IPS-18c (cell line): ENCODE results near the gene WWOX.

Experiments used
- H3K4me3 ChIP-seq: 2 replicates; pipeline ENCODE4 v1.7.0; 2013; ENCODE audit warnings: low read depth, mild to moderate bottlenecking, low read length, moderate library complexity; ENCODE audit not compliant: insufficient read depth
- H3K9me3 ChIP-seq: one replicate; pipeline ENCODE4 v1.6.1; 2013; ENCODE audit warnings: mild to moderate bottlenecking, low read length, moderate library complexity; ENCODE audit not compliant: control insufficient read depth, insufficient read depth

The WWOX gene

GRCh38 chr16:78731785-78732184 is 632.3 kb downstream of the WWOX start:
- H3K9me3 ChIP-seq = no peaks in the 10 kb centered on the region
- H3K4me3 ChIP-seq = no peak overlapping the region

DNA sequence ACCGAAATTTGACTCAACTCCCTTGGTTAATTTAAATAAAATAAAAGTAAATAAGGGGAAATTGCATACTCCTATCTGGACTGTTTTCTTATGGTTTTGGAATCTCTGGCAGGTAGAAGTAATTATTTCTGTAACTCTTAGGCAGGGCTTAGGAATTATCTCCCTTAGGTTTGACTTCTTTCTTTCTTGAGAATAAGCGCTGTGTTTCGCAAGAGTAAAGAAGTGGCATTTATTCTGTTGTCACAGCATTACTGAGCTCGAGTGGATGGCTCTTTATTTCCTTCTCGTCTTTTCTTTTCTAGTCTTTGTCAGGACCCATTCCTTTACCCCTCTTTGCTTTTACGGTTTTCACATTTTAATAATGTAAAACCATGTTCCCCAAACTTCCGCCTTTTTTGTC is 633.2 kb downstream of the WWOX start:
- no peaks in the 10 kb centered on the region for H3K9me3 ChIP-seq
- no peak overlapping the region for H3K4me3 ChIP-seq

DNA sequence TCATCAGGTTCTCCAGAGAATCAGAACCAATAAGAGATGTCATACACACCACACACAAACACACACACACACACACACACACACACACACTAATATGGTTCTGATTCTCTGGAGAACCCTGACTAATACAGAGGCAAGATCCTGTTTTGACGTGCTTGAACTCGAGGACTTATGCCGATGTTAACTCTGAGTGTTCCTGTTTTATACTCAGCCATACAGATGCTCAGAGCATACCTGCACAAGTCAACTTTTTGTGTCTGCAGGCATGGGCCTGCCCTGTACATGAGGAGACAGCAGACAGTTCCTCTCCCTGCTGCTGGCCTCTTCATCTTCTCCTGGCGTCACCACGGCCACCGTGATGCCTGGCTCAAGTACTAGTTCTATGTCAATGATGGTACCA is 635.9 kb downstream of the WWOX start:
- no peak overlapping the region for H3K4me3 ChIP-seq
- peaks cover 2% of the 10 kb centered on the region for H3K9me3 ChIP-seq

GRCh38 chr16:78737630-78738029 is 638.2 kb downstream of the WWOX start:
- peaks cover 2% of the 10 kb centered on the region for H3K9me3 ChIP-seq
- H3K4me3 ChIP-seq = no peak overlapping the region

- Histone ChIP-seq H3K9me3 (peaks cover 2% of the 10 kb centered on the region), H3K4me3 (no peak overlapping the region)
Measured at GRCh38 chr16:78738557-78738956, 639.1 kb downstream of the WWOX start.

DNA sequence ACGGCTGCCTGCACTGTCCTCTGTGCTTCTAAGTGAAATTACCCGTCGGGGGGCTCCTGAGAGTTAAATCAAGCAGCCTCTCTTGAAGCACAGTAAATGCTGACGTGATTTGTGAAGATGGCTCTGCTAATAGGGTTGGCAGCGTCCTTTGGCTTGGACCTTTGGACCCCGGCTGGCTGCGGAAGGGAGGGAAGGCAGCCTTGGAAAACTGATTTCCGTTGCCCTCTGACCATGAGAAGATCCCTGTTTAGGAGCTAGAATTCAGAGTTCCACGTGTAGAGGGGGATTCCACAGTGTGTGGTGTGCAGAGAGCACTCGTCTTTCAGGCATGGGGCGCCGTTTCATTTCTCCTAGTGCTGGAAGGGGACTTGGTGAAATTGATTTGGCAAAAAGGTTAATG is 640.8 kb downstream of the WWOX start:
- Histone ChIP-seq H3K9me3 (peaks cover 2% of the 10 kb centered on the region), H3K4me3 (no peak overlapping the region)

- peaks cover 2% of the 10 kb centered on the region for H3K9me3 ChIP-seq
- no peak overlapping the region for H3K4me3 ChIP-seq
Measured at GRCh38 chr16:78742501-78743283, 643.2 kb downstream of the WWOX start.

GRCh38 chr16:78743556-78743955 is 644.1 kb downstream of the WWOX start:
- peaks cover 2% of the 10 kb centered on the region for H3K9me3 ChIP-seq
- no peak overlapping the region for H3K4me3 ChIP-seq

DNA sequence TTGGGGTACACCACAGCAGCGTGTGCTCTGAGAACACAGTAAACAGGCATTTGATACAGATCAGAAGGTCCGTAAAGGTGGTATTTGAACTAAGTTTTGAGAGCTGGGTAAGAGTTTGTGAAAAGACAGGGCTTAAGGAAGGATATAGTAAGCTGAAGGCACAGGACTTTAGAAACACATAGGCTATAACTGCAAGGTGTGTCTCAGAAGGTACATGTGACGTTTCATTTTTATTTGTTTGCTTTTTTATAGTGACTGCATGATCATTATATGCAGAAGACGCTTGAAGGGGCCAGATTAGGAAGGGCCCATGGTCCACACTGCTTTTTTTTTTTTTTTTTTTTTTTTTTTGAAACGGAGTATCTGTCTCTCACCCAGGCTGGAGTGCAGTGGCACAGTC is 644.6 kb downstream of the WWOX start:
- H3K9me3 ChIP-seq = peaks cover 2% of the 10 kb centered on the region
- H3K4me3 ChIP-seq = no peak overlapping the region

GRCh38 chr16:78744796-78745107 is 645.3 kb downstream of the WWOX start:
- H3K4me3 ChIP-seq = no peak overlapping the region
- peaks cover 2% of the 10 kb centered on the region for H3K9me3 ChIP-seq

DNA sequence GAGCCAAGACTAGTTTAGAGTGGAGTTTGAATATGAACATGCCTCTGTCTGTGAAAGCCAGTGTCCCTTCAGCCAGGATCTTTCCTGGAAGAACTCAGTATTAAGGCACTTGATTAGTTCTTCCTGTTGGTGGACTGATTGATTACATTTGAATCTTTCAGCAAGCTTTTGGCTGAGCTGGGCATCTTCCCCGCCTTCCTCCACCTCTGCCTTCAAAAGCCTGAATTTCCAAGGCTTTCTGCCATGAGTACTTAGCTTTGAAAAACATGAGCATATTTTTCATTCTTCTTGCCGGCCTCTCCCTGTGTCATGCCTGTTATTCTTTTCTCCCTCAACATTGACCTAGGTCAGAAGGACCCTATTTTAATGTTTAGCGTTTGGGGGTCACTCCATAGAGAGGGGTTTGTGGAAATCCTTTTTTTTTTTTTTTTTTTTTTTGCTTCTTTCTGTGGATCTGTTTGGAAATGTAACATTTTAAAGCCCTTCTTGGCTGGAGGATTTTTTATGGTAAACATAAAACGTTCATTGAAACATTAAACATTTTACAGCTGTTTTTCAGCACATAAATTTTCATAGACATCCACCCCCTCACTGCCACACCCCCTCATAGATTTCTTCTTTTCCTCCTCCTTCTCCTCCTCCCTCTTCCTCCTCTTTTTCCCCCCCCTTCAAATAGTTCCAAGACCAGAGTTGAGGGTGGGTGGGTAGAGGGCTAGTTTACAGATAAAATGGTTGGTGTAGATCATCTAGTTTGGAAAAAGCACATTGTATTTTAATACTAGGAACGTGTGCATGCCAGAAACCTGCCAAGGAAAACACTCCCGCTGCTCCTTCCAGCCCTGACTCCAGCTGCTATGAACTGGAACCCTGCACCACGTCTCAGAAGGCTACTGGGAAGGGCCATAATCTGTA is 645.9 kb downstream of the WWOX start:
- no peak overlapping the region for H3K4me3 ChIP-seq
- no peaks in the 10 kb centered on the region for H3K9me3 ChIP-seq

DNA sequence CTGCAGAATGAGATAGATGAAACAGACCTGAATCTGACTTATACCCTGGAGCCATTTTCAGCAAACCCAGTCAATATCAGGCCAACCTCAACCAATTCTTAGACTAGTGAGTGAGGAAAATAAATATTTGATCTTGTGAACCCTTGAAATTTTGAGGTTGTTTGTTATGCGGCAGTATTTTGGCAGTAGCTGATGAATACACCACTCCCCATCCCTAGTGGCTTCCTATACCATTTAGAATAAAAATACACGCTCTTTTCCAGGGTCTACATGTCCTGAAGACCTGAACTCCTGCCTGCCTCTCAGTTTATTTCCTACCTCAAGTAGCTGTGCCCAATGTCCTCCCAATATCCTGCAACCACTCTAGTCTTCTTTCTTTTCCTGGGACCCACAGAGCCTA is 647.3 kb downstream of the WWOX start:
- H3K9me3 ChIP-seq = no peaks in the 10 kb centered on the region
- no peak overlapping the region for H3K4me3 ChIP-seq

DNA sequence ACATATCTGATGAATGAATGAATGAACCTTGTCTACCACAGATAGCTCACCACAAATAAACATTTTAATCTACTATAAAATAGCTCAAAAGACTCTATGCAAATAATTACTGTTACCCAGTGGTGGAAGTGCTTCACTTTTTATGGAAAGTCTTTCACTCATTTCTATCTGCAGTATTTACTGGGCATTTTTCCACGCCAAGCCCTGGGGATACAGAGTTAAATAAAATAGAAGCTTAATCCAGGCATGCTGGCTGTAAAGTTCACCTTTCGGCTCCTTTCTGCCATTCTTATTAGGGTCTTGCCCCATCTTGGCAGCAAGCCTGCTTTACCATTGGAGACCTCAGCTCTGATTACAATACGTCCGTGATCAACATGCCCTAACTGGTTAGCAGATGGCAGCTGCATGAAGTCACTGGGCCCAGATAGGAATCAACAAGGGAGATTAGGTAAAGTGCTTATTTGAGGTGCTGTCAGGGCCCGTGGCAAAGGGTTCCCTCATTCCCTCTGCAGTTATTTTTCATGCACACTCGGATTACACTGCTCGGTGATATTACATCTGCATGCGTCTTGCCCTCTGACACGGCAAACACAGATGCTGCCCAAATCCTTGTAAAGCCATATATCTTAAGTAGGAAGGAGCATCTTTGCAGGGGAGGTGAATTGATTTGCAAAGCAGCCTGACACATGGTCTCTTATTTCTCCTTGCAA is 648.9 kb downstream of the WWOX start:
- Histone ChIP-seq H3K4me3 (no peak overlapping the region), H3K9me3 (no peaks in the 10 kb centered on the region)

DNA sequence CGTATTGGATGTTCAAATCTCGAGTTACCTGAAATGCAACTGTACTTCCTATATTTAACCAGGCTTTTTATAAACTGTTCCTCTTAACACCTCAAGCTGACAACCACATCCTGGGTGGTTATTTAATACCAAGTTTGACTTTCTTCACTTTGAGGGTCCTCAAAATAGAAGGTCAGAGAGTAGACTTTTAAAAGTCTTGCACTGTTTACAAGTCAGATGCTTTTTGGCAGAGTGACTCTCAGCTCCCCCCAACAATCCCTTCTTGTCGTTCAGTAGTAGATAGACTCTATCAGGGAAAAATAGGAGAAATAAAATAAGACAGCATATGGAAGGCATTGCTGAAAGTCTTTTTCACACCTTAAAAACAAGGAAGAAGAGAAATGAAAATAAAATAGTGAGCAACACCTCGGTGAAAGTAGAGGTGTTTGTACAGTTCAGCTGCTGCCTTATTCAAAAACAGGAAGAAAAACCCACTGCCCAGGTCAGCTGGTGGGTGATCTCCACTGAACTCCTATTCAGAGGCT is 650.4 kb downstream of the WWOX start:
- Histone ChIP-seq H3K9me3 (no peaks in the 10 kb centered on the region), H3K4me3 (no peak overlapping the region)

- Histone ChIP-seq H3K9me3 (no peaks in the 10 kb centered on the region), H3K4me3 (no peak overlapping the region)
Measured at GRCh38 chr16:78750611-78751010, 651.2 kb downstream of the WWOX start.

DNA sequence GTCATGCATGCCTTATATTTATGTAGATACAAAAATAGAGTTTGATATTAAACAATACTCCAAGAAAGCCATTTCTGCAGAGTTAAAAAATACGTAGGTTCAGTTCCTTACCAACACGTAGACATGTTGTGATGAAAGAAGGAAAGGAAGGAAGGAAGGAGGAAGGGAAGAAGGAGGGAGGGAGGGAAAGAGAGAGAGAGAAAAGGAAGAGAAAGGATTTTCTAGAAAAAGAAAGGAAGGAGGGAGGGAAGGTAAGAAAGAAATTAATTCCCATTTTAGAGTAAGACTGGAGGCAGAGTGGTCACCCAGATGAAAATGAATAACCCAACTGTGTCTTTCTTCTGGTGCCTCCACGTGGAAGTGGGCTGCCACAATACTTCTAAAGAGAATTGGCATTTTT is 652.1 kb downstream of the WWOX start:
- Histone ChIP-seq H3K9me3 (no peaks in the 10 kb centered on the region), H3K4me3 (no peak overlapping the region)

DNA sequence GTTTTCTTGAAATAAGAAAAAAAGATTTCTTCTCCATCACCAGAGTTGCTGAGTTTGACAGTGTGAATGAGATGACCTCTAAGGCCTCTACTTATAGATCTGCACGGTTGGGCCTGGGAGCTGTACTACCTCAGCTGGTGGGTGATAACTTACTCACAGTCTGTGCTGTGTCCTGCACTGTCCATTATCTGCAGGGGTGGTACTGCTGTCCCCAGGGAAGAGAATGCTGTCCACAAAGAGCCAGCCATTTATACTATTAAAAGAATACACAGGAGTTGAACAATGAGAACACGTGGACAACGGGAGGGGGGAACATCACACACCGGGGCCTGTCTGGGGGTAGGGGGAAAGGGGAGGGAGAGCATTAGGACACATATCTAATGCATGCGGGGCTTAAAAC is 655.3 kb downstream of the WWOX start:
- H3K4me3 ChIP-seq = no peak overlapping the region
- no peaks in the 10 kb centered on the region for H3K9me3 ChIP-seq
